SU-DHL-6 (cell line): ENCODE measurements around the gene ELMO1.

Experiments used
- EZH2phosphoT487 ChIP-seq: fragments of 200-600 bp; sonication (generic), shearing (Covaris generic); conservative IDR thresholded peaks from 2 replicates; pipeline ENCODE4 v1.6.1; 2018; ENCODE audit warnings: mild to moderate bottlenecking, antibody characterized with exemption, low read length, moderate library complexity, mixed read lengths
- TF ChIP-seq, protein P1 (sequence below): fragments of 200-600 bp; sonication (generic); IDR thresholded peaks from one replicate; pipeline ENCODE4 v1.5.1; 2017; ENCODE audit warnings: antibody characterized with exemption, mild to moderate bottlenecking, low read length, moderate library complexity; ENCODE audit not compliant: insufficient read depth, poor library complexity, severe bottlenecking

DNA sequence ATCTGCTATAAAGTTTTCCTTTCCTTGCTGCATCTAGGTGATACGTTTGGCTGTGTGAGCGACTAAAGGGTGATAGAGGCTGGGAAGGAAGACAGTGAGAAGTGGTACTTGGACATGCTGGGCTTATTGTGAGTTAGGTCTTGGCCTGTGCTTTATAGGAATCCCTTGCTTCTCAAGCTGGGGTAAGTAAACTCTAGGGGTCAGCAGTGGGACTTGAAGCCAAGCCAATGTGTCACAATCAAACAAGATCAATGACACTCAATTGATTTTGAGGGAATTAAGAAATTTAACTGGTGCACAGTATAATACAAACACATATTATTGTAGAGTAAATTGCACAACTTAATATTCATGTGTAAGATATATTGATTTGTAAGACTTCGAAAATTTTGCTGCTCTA is 568.6 kb downstream of the ELMO1 start:
- TF ChIP-seq, protein P1, sequence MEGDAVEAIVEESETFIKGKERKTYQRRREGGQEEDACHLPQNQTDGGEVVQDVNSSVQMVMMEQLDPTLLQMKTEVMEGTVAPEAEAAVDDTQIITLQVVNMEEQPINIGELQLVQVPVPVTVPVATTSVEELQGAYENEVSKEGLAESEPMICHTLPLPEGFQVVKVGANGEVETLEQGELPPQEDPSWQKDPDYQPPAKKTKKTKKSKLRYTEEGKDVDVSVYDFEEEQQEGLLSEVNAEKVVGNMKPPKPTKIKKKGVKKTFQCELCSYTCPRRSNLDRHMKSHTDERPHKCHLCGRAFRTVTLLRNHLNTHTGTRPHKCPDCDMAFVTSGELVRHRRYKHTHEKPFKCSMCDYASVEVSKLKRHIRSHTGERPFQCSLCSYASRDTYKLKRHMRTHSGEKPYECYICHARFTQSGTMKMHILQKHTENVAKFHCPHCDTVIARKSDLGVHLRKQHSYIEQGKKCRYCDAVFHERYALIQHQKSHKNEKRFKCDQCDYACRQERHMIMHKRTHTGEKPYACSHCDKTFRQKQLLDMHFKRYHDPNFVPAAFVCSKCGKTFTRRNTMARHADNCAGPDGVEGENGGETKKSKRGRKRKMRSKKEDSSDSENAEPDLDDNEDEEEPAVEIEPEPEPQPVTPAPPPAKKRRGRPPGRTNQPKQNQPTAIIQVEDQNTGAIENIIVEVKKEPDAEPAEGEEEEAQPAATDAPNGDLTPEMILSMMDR = no peak
- TF ChIP-seq EZH2phosphoT487 = no peak
